K562 (cell line): ENCODE measurements around the gene TMCC2. TPM values are rescaled to one million over a fixed set of nuclear protein-coding genes. Genes with fewer than 3 reads are reported as not detected.

Experiments used
- ATAC-seq: fragments of 200-7000 bp; cut with Tn5 transposase; 3 replicates; pipeline ENCODE4 v1.9.1; 2020; ENCODE audit warnings: moderate library complexity
- BruUV-seq: library from RNA; stranded (reverse); fragments of 400-500 nt; replicated peaks from 2 replicates; lab custom pipeline; 2021; lab: Mats Ljungman, UMichigan
- CTCF ChIA-PET: fragments of 300-600 bp; formaldehyde crosslinking; extraction: SDS; loops from one replicate; lab custom pipeline; 2021; ENCODE audit warnings: low intra/inter-chr PET ratio; lab: Yijun Ruan, JAX
- POLR2A ChIA-PET: fragments of 300-600, 350-650 bp; sonication (Branson Sonifier 250); formaldehyde crosslinking; extraction: SDS; loops from one replicate; lab custom pipeline; 2021; ENCODE audit warnings: antibody characterized with exemption, inconsistent platforms; lab: Yijun Ruan, JAX
- DNase-seq, 4 experiments: peaks; one replicate each; pipeline versions ENCODE4 v3.0.0 to v3.0.0-alpha.2; 2011 to 2018; ENCODE audit warnings: low spot score in 3 of 4, mixed read lengths in 3 of 4; ENCODE audit errors: extremely low read depth in 1 of 4
- FAIRE-seq: peaks from 2 replicates; lab custom pipeline; 2011; peaks lifted over from hg19 to GRCh38; lab: Jason Lieb, UNC
- H2AFZ ChIP-seq: 2 replicates; pipeline ENCODE4 v1.6.0; 2011; ENCODE audit warnings: low read depth, low read length, control low read depth, inconsistent platforms
- H3K27ac ChIP-seq: fragments of 200-600 bp; 3 replicates; pipeline ENCODE4 v1.8.0; 2011; ENCODE audit warnings: low read depth, mild to moderate bottlenecking, control low read depth, inconsistent platforms, low read length, moderate library complexity, mixed read lengths; ENCODE audit errors: extremely low read depth
- H3K27me3 ChIP-seq, 2 experiments: fragments of 300-600 bp in 1 of 2; 2 replicates in 1 of 2; 3 replicates in 1 of 2; pipeline versions ENCODE4 v1.6.0 to v1.8.0; 2011; ENCODE audit warnings: inconsistent platforms in 2 of 2, low read length in 2 of 2, mild to moderate bottlenecking in 1 of 2, mixed read lengths in 1 of 2, moderate library complexity in 1 of 2; ENCODE audit not compliant: control insufficient read depth in 2 of 2, insufficient read depth in 2 of 2
- H3K36me3 ChIP-seq: fragments of 300-600 bp; 3 replicates; pipeline ENCODE4 v1.8.0; 2011; ENCODE audit warnings: mild to moderate bottlenecking, low read length, inconsistent platforms; ENCODE audit not compliant: control insufficient read depth, insufficient read depth
- H3K4me1 ChIP-seq, 2 experiments: fragments of 200-600 bp in 1 of 2; replicated peaks in 1 of 2; 2 replicates in 1 of 2; 3 replicates in 1 of 2; pipeline versions ENCODE4 v1.5.1 to v1.8.0; 2011; ENCODE audit warnings: inconsistent platforms in 2 of 2, low read length in 2 of 2, mild to moderate bottlenecking in 1 of 2, mixed read lengths in 1 of 2, moderate library complexity in 1 of 2; ENCODE audit not compliant: control insufficient read depth in 2 of 2, insufficient read depth in 2 of 2
- H3K4me2 ChIP-seq: 2 replicates; pipeline ENCODE4 v1.6.1; 2011; ENCODE audit warnings: low read length, control low read depth, inconsistent platforms, mixed read lengths; ENCODE audit not compliant: insufficient read depth
- H3K4me3 ChIP-seq: fragments of 200-600 bp; sonication (generic), shearing (Covaris generic); 2 replicates; pipeline ENCODE4 v1.5.1; 2016; ENCODE audit warnings: control low read depth, inconsistent platforms
- H3K79me2 ChIP-seq: fragments of 200-600 bp; 3 replicates; pipeline ENCODE4 v1.8.0; 2011; ENCODE audit warnings: low read length, inconsistent platforms; ENCODE audit not compliant: control insufficient read depth, insufficient read depth
- H3K9ac ChIP-seq, 2 experiments: 2 replicates each; pipeline versions ENCODE4 v1.6.0 to v1.6.1; 2011; ENCODE audit warnings: low read depth in 2 of 2, low read length in 2 of 2, control low read depth in 1 of 2, inconsistent platforms in 1 of 2, mild to moderate bottlenecking in 1 of 2, mixed read lengths in 1 of 2; ENCODE audit not compliant: insufficient read depth in 1 of 2
- H3K9me1 ChIP-seq: one replicate; pipeline ENCODE4 v1.6.0; 2011; ENCODE audit warnings: inconsistent platforms, mild to moderate bottlenecking, low read length, moderate library complexity; ENCODE audit not compliant: control insufficient read depth, insufficient read depth
- H3K9me3 ChIP-seq: replicated peaks from 2 replicates; pipeline ENCODE4 v1.5.1; 2011; ENCODE audit warnings: low read depth, low read length, inconsistent platforms; ENCODE audit not compliant: control insufficient read depth, insufficient read depth
- H4K20me1 ChIP-seq: replicated peaks from 2 replicates; pipeline ENCODE4 v1.6.1; 2011; ENCODE audit warnings: low read length, inconsistent platforms, mixed read lengths; ENCODE audit not compliant: control insufficient read depth, insufficient read depth
- C11orf30 ChIP-seq: fragments of 450-650 bp; IDR thresholded peaks from 2 replicates; pipeline ENCODE4 v1.6.1; 2016; ENCODE audit warnings: low read depth, mild to moderate bottlenecking
- ETV5 ChIP-seq: sonication (generic); formaldehyde crosslinking; IDR thresholded peaks from 2 replicates; pipeline ENCODE4 v1.4.0; 2020; ENCODE audit warnings: low read depth, mild to moderate bottlenecking, missing genetic modification reagents
- KLF10 ChIP-seq: fragments of 250-450 bp; sonication (Bioruptor Pico); IDR thresholded peaks from 2 replicates; pipeline ENCODE4 v1.6.1; 2021; ENCODE audit warnings: matching md5 sums
- NEUROD1 ChIP-seq: fragments of 150-350 bp; IDR thresholded peaks from 2 replicates; pipeline ENCODE4 v1.6.1; 2014; ENCODE audit warnings: borderline replicate concordance, low read length, low read depth; ENCODE audit not compliant: partially characterized antibody
- ZNF766 ChIP-seq: fragments of 200-800 bp; sonication (Bioruptor generic); conservative IDR thresholded peaks from 2 replicates; pipeline ENCODE4 v1.6.1; 2016; ENCODE audit warnings: missing genetic modification characterization, missing compliant biosample characterization
- WGBS: fragments of 100-300 bp; shearing (Covaris generic); methylation state at CpG from one replicate; pipeline ENCODE4 v1.1.6; 2016; ENCODE audit warnings: low coverage, mixed read lengths; ENCODE audit not compliant: insufficient coverage; ENCODE audit errors: missing lambda C conversion rate; 5-methylcytosine and 5-hydroxymethylcytosine counted together
- in situ Hi-C: fragments of 300-500 bp; cut with MboI; formaldehyde crosslinking; loops from 4 replicates; pipeline ENCODE4 v1.15.0; 2018; ENCODE audit warnings: inconsistent platforms, mixed read lengths
- intact Hi-C: fragments of 100-400 bp; cut with micrococcal nuclease; formaldehyde crosslinking; loops from 2 replicates; pipeline ENCODE4 v1.14.2; 2022
- polyA plus RNA-seq, 8 experiments: library from polyadenylated mRNA; depleted of rRNA in 4 of 8; stranded (reverse) in 5 of 8; unstranded in 3 of 8; fragments of >200 nt; fragmentation: Nextera tagmentation in 2 of 8; fragmentation: Illumina TruSeq in 1 of 8; extraction: Ambion mirVana in 2 of 8; extraction: Trizol in 1 of 8; gene quantifications; 2 replicates each; pipeline versions ENCODE4 v1.2.1 to v1.2.3, GENCODE V29; 2011 to 2014; ENCODE audit warnings: inconsistent platforms in 1 of 8, missing spikeins in 1 of 8
- total RNA-seq, 7 experiments: library from RNA; depleted of rRNA in 6 of 7; stranded (reverse); fragments of >200 nt in 6 of 7; fragmentation: Illumina TruSeq in 2 of 7; extraction: Trizol in 2 of 7; gene quantifications; 2 replicates each; pipeline versions ENCODE4 v1.2.1 to v1.2.3, GENCODE V29; 2011 to 2021; ENCODE audit warnings: low replicate concordance in 1 of 7
- TF ChIP-seq, protein P1 (sequence below): fragments of 200-800 bp; sonication (Bioruptor generic); IDR thresholded peaks from 2 replicates; pipeline ENCODE4 v1.6.1; 2017; ENCODE audit warnings: missing genetic modification characterization, missing compliant biosample characterization
- TF ChIP-seq, protein P2 (sequence below): fragments of 250-450 bp; sonication (Bioruptor Pico); IDR thresholded peaks from 2 replicates; pipeline ENCODE4 v1.6.1; 2021; ENCODE audit warnings: mild to moderate bottlenecking
- TF ChIP-seq, protein P3 (sequence below): sonication (generic); formaldehyde crosslinking; IDR thresholded peaks from 2 replicates; pipeline ENCODE4 v1.4.0; 2020; ENCODE audit warnings: mild to moderate bottlenecking, missing genetic modification reagents

The TMCC2 gene
- total and polyA plus RNA-seq, 9 of the 15 experiments (the other 6 are each of a cell fraction or from before 2014, with no cell fraction given) = 0.06 to 1.8 (median 0.98) TPM

DNA sequence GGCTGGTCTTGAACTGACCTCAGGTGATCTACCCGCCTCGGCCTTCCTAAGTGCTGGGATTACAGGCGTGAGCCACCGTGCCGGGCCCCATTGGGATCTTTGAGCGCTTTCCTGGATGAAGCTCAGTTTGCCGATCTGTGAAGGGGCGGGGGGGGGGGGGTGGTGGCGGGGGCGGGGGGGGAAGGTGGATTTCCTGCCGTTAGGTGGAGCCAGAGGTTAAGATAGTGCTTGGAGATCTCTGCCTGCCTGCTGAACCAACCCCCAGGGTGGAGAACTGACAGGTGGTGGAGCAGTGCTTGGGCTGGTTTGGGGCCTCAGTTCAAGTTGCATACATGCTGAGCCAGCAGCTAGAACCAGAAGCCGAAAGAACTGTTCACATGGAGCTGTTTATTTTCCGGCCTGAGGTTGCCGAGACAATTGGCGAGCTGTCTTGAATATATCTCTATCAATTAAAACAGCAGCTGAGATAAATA, 1.7 kb downstream of the TMCC2 start:
- Histone ChIP-seq H3K9ac (peak overlapping the region in 1 of 2 experiments; percentile 40; a peak in 1 of 4 replicates), H3K79me2 (no peaks in the 10 kb centered on the region), H3K4me2 (peak overlapping the region; percentile 76; the same call in 1 of the 2 replicates), H3K4me3 (no peak overlapping the region), H3K4me1 (peaks cover 27 to 29% of the 10 kb centered on the region in 2 experiments), H3K9me1 (no peaks in the 10 kb centered on the region), H3K9me3 (no peaks in the 10 kb centered on the region), H3K36me3 (no peaks in the 10 kb centered on the region), H3K27me3 (peaks cover 3 to 13% of the 10 kb centered on the region in 2 experiments; a peak in 3 of 5 replicates), H3K27ac (no peak overlapping the region), H4K20me1 (no peaks in the 10 kb centered on the region; the same call in 1 of the 2 replicates), H2AFZ (peak overlapping the region; percentile 53; the same call in 1 of the 2 replicates)
- WGBS = 6% methylated on average over 11 of the region's 15 CpGs
- in situ Hi-C loops = no loop called here
- intact Hi-C loops = loop anchor here (1.0 kb wide), 2 partner anchors 27 to 107 kb away; no protein-coding TSS in a partner anchor
- FAIRE-seq (peak; percentile 76), DNase-seq (peak; percentile 87 to 95 (median 94)), ATAC-seq (peak; percentile 80)
- ChIA-PET CTCF (interaction anchor here (1.4 to 1.9 kb wide), 2 partner anchors 27 to 96 kb away, joined by 4 to 16 read pairs; no protein-coding TSS in a partner anchor), POLR2A (interaction anchor here (0.6 to 3.0 kb wide), 11 partner anchors 9 to 281 kb away, joined by 3 to 19 read pairs (median 3); partner anchors contain the start of gene RBBP5)
- no TSS peak for BruUV-seq
- TF ChIP-seq, protein P1, sequence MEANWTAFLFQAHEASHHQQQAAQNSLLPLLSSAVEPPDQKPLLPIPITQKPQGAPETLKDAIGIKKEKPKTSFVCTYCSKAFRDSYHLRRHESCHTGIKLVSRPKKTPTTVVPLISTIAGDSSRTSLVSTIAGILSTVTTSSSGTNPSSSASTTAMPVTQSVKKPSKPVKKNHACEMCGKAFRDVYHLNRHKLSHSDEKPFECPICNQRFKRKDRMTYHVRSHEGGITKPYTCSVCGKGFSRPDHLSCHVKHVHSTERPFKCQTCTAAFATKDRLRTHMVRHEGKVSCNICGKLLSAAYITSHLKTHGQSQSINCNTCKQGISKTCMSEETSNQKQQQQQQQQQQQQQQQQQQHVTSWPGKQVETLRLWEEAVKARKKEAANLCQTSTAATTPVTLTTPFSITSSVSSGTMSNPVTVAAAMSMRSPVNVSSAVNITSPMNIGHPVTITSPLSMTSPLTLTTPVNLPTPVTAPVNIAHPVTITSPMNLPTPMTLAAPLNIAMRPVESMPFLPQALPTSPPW (CRISPR knock-in tag) = peak; percentile 99
- no peak for TF ChIP-seq ETV5 (CRISPR knock-in tag)
- TF ChIP-seq, protein P2, sequence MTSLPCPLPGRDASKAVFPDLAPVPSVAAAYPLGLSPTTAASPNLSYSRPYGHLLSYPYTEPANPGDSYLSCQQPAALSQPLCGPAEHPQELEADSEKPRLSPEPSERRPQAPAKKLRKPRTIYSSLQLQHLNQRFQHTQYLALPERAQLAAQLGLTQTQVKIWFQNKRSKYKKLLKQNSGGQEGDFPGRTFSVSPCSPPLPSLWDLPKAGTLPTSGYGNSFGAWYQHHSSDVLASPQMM (CRISPR knock-in tag) = no peak
- peak; percentile 68; the same call in 1 of the 2 replicates for TF ChIP-seq C11orf30
- TF ChIP-seq, protein P3, sequence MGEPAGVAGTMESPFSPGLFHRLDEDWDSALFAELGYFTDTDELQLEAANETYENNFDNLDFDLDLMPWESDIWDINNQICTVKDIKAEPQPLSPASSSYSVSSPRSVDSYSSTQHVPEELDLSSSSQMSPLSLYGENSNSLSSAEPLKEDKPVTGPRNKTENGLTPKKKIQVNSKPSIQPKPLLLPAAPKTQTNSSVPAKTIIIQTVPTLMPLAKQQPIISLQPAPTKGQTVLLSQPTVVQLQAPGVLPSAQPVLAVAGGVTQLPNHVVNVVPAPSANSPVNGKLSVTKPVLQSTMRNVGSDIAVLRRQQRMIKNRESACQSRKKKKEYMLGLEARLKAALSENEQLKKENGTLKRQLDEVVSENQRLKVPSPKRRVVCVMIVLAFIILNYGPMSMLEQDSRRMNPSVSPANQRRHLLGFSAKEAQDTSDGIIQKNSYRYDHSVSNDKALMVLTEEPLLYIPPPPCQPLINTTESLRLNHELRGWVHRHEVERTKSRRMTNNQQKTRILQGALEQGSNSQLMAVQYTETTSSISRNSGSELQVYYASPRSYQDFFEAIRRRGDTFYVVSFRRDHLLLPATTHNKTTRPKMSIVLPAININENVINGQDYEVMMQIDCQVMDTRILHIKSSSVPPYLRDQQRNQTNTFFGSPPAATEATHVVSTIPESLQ (CRISPR knock-in tag) = no peak
- no peak for TF ChIP-seq KLF10 (CRISPR knock-in tag)
- no peak for TF ChIP-seq ZNF766 (CRISPR knock-in tag)
- TF ChIP-seq NEUROD1 = no peak
